ENCODE data around the gene CYP51A1. TPM values are rescaled to one million over a fixed set of nuclear protein-coding genes. Genes with fewer than 3 reads are reported as not detected.

CYP51A1 gene
- total RNA-seq, 4 donors from 2014 or later: 34.4 to 62.4 (median 52.3) TPM

GRCh38 chr7:92131764-92132330, 2.4 kb downstream of the CYP51A1 start:
- H3K4me3 ChIP-seq (ENCODE audit: low read depth, poor library complexity, severe bottlenecking): no peak overlapping the region
- intact Hi-C loops (cut with DNase I; ENCODE audit: low total_unique reads): no loop called here
- no peak for DNase-seq (ENCODE audit: low spot score in 2 of 2)
- 41 to 51% methylated on average over 4 of the region's 4 CpGs for WGBS, 2 donors
- TF ChIP-seq CTCF (IDR thresholded peaks at IDR 0.05) (no peak), POLR2A (IDR thresholded peaks at IDR 0.05) (no peak)

GRCh38 chr7:92131093-92131492, 3.2 kb downstream of the CYP51A1 start:
- no peak for DNase-seq (ENCODE audit: low spot score in 2 of 2)
- intact Hi-C loops (cut with DNase I; ENCODE audit: low total_unique reads): no loop called here
- TF ChIP-seq POLR2A (IDR thresholded peaks at IDR 0.05): no peak
- TF ChIP-seq CTCF (IDR thresholded peaks at IDR 0.05): no peak
- H3K4me3 ChIP-seq (ENCODE audit: low read depth, poor library complexity, severe bottlenecking): no peak overlapping the region
- WGBS, 2 donors: 89 to 93% methylated on average over 5 of the region's 5 CpGs

GRCh38 chr7:92121681-92122080, 12.6 kb downstream of the CYP51A1 start:
- no peak for TF ChIP-seq CTCF (IDR thresholded peaks at IDR 0.05)
- no peak for TF ChIP-seq POLR2A (IDR thresholded peaks at IDR 0.05)
- DNase-seq (ENCODE audit: low spot score in 2 of 2): no peak
- intact Hi-C loops (cut with DNase I; ENCODE audit: low total_unique reads): no loop called here
- H3K4me3 ChIP-seq (ENCODE audit: low read depth, poor library complexity, severe bottlenecking): no peak overlapping the region

GRCh38 chr7:92119213-92119759, 15.0 kb downstream of the CYP51A1 start:
- WGBS, 2 donors: 86 to 92% methylated on average over 1 of the region's 1 CpG
- H3K4me3 ChIP-seq (ENCODE audit: low read depth, poor library complexity, severe bottlenecking): no peak overlapping the region
- DNase-seq (ENCODE audit: low spot score in 2 of 2): no peak
- intact Hi-C loops (cut with DNase I; ENCODE audit: low total_unique reads): no loop called here
- no peak for TF ChIP-seq CTCF (IDR thresholded peaks at IDR 0.05)

GRCh38 chr7:92116949-92117348, 17.3 kb downstream of the CYP51A1 start:
- no peak overlapping the region for H3K4me3 ChIP-seq (ENCODE audit: low read depth, poor library complexity, severe bottlenecking)
- WGBS, 2 donors: 97 to 99% methylated on average over 3 of the region's 3 CpGs
- no peak for DNase-seq (ENCODE audit: low spot score in 2 of 2)
- intact Hi-C loops (cut with DNase I; ENCODE audit: low total_unique reads): no loop called here
- no peak for TF ChIP-seq POLR2A (IDR thresholded peaks at IDR 0.05)
- no peak for TF ChIP-seq CTCF (IDR thresholded peaks at IDR 0.05)

GRCh38 chr7:92115821-92116220, 18.5 kb downstream of the CYP51A1 start:
- no peak for TF ChIP-seq CTCF (IDR thresholded peaks at IDR 0.05)
- TF ChIP-seq POLR2A (IDR thresholded peaks at IDR 0.05): no peak
- DNase-seq (ENCODE audit: low spot score in 2 of 2): no peak
- intact Hi-C loops (cut with DNase I; ENCODE audit: low total_unique reads): no loop called here
- H3K4me3 ChIP-seq (ENCODE audit: low read depth, poor library complexity, severe bottlenecking): no peak overlapping the region
- WGBS, 2 donors: 93 to 95% methylated on average over 5 of the region's 5 CpGs
